ENCODE results near the gene EXOC3L1. TPM values are rescaled to one million over a fixed set of nuclear protein-coding genes. Genes with fewer than 3 reads are reported as not detected.

Gene EXOC3L1
- polyA plus RNA-seq, 10 donors, result 7.6 to 13.9 (median 9.9) TPM

GRCh38 chr16:67183627-67184452, 6.1 kb downstream of the EXOC3L1 start, which contains the start of gene MATCAP1:
MATCAP1 (minus strand) TSS chr16:67183963; CDS start chr16:67180610, 3,353 bp downstream.
- peak; percentile 96 to 99 (median 98) for DNase-seq

DNA sequence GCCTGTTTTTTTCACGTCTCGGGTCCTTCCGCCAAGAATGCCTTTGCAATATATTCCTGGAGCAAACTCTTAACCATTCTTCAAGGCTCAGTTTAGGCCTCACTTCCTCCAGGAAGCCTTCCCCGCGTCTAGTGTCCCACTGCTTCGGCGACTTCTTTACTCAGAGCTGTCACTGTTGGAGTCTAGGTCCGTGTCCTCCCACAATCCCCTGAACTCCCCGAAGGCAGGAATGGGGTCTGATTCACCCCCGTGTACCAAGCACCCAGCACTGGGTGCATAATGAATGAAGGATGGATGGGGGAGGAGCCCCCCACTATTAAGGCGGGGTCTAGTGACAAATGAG, 6.7 kb downstream of the EXOC3L1 start:
- no peak for DNase-seq

DNA sequence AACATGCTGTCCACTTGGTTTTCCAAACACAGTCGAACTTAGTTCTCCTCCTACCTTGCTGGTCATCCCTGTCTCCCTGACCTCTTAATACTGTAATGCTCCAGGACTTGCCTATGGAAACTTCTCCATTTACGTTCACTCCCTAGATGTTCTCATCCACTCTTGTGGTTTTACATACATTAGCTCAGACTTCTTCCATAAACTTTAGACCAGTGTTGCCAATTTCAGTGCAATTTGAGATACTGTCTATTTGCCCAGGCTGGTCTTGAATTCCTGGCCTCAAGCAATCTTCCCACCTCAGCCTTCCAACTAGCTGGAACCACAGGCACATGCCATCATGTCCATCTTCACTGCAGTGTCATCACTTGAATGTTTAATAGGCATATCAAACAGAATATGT, 7.6 kb downstream of the EXOC3L1 start:
- DNase-seq, result no peak

DNA sequence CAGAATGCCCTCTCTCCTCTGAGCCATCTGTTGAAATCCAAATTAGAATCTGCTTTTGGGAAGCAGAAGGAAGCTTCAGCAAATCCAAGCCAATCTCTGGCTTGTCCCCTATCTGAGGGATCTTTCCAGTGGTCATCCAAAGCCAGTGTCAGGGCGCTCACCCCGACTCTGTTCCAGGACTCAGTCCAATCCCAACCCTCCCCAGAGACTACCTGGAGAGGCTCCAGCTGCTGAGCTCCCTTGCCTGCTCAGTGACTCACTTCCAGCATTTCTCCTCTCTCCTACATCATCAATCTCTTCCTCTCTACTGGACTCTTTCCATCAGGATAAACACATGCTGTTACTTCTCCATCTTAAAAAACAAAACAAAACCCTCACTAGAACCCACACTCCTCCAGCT, 8.6 kb downstream of the EXOC3L1 start:
- DNase-seq, result peak in 1 of 3 donors; percentile 35

DNA sequence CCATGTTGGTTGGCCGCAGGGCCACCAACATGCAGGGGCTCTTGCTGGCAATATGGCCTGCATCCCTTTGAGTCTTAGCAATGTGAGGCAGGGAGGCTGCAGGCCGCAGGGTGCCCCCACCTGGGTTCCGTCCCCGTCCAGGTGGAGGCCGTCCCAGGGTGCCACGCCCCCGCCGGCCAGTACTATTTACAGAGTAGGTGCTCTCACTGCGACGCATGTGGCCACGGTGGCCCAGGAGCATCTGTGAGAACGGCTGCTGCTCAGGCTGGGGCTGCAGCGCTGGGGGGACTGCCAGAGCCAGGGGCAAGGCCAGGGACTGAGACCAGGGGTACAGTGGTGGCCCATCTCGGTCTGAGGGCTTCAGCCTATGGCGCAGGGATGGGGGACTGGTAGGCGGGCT, 9.8 kb downstream of the EXOC3L1 start:
- DNase-seq, result no peak

GRCh38 chr16:67179421-67180080, 10.4 kb downstream of the EXOC3L1 start:
- DNase-seq, result no peak

DNA sequence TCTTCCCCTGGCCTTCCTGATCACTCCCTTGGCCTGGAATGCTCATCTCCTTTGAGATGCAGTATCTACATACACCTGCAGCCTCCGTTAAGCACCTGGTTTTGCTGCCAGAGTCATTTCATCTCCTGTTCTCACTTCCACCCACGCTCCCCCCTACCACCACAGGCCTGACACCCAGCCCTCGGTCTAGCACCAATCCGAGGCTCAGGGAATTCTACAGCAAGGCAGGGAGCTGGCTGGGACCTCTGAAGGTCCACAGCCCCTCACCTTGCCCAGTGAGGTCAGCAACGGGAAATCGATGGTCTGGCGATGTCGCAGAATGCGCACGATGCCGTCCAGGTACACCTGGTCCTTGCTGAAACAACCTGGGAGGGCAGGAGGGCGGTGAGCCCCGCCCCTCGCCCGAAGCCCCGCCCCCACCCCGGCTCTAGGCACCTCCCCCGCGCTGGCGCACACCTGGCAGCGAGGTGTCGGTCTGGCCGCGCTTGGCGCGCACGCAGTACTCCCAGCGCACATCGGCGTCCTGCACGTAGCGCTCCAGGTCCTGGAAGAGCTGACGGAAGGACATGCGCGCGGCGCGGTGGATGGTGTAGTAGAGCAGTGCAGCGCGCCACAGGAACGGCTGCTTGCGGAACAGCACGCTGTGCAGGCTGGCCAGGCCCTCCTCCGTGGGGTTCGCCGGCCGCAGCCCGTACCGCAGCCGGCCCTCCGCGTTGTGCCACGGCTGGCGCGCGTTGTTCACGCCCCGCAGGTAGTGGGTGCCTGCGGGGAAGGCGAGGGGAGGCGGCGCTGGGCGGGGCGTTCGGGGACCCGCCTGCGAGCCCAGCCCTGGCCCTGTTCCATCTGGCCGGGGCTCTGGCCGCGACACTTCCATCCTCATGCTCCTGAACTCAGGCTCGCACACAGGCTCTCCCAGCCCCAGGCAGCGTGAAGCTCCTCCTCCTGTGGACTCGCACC, 11.9 kb downstream of the EXOC3L1 start:
- peak in 1 of 3 donors; percentile 88 for DNase-seq

DNA sequence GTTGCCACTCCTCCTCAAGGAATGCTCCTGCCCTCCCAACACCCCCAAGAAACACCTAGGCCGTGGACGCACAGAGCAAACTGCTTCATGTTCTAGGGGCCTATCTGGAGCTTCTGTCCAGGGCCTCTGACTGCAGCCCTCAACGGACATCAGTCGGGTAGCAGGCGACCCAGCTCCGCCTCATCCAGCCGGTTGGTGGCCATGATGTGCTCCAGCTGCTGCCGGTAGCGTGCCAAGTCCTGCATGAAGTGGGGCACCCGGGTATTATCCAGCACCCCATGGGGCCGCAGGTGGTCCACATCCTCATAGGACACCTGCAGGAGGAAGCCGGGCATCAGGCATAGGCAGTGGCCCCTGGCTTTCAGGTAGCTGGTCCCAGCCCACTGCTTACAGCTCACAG, 13.3 kb downstream of the EXOC3L1 start:
- no peak for DNase-seq

GRCh38 chr16:67174706-67175231, 15.2 kb downstream of the EXOC3L1 start:
- DNase-seq, result no peak

DNA sequence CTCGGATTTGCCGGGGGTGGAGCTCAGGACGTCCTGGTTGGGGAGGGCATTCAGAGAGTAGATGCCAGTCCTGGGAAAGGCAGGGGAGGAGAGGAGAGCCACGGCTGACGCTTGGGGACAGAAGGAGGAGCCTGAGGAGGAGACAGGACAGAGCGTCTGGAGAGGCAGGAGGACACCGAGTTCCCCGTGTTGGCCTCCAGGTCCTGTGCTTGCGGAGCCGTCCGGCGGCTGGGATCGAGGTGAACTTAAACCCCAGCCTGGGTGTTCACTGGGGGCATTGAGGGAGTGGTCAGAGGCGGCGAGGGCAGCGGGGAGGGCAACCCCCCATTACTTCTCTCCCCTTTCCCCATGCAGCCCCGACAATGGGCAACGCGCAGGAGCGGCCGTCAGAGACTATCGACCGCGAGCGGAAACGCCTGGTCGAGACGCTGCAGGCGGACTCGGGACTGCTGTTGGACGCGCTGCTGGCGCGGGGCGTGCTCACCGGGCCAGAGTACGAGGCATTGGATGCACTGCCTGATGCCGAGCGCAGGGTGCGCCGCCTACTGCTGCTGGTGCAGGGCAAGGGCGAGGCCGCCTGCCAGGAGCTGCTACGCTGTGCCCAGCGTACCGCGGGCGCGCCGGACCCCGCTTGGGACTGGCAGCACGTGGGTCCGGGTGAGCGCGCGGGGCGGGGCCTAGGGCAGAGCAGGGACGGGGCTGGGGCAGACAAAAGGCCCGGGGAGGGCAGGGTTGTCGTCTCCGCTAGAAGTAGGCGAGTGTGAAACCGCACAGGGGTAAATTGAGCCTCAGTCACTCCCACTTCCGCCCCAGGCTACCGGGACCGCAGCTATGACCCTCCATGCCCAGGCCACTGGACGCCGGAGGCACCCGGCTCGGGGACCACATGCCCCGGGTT, 15.9 kb downstream of the EXOC3L1 start:
- peak in 1 of 3 donors; percentile 84 for DNase-seq

GRCh38 chr16:67173323-67173722, 16.6 kb downstream of the EXOC3L1 start:
- no peak for DNase-seq

DNA sequence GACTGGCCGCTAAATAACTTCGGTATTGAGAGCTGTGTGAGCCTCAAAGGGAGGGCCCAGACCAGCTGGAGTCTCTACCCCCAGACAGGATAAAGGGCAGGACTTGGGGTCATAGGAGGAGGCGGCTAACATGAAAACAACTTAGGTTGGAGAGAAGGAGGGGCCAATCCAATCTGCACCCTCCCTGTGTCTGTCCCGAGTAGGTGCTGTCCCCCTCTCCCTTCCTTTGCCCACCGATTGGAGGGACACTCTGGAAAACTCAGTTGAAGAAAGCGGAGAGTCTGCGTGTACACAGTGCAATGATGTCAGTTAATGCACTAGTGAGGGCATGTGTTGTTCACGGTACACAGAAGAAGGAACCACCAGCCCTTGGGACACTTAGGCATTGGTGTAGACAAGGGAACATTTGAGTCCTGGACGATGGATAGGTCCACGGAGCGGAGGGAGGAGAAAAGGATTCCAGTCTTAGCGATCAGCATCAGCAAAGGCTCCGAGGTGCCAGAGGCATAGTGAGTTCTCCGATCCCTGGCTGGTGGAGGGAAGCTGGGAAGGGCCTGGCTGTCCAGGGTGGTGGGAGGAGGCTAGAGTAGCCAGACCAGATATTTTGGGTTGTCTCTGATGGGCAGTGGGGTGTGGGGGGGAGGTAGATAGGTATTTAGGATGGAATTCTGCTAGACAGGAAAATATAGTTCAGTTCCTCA, 18.8 kb downstream of the EXOC3L1 start:
- peak in 1 of 3 donors; percentile 33 for DNase-seq

GRCh38 chr16:67170168-67170948, 19.6 kb downstream of the EXOC3L1 start, which contains the start of gene NOL3:
NOL3 (plus strand) TSS chr16:67170538.
- peak in 2 of 3 donors; percentile 72 to 73 for DNase-seq

DNA sequence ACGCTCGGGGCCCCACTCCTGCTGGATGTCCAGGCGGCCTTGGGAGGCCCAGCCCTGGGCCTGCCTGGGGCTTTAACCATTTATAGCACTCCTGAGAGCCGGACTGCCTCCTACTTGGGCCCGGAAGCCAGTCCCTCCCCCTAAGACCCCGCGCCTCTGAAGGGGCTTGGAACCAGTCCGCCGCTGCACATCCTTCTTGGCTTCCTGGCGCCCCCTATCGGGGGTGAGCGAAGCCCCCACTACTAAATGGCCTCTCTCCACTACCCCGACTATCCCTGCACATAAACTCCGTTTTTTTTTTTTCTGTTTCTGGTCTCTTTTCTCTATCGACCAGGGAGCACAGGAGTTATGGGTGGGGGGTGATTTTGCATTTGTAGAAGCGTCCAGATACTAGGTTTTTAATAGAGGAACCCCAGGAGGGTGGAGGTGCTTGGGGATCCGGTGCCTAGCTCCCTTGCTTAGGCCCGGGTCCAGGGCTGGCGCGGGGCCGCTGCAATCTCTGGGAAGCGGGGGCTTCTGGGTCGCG, 20.2 kb downstream of the EXOC3L1 start:
- peak in 1 of 3 donors; percentile 48 for DNase-seq

DNA sequence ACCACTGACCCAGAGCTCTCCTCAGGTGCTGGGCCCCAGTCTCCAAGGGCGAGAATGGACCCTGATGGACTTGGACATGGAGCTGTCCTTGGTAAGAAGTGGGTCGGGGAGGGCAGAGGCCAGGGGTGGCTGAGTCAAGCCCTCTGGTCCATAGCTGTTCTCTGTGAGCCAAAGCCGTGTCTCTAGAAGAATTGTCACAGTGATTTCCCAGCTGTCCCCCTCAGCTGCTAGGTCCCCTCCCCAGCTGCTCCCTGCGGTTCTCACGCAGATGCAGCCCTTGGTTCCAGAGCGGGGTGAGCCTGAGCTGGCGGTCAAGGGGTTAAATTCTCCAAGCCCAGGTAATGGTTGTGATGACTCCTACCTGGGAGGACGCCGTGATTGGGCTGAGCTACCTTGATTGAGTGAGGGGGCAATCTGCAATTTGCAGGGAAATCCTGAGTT, 20.9 kb downstream of the EXOC3L1 start:
- DNase-seq, result no peak

DNA sequence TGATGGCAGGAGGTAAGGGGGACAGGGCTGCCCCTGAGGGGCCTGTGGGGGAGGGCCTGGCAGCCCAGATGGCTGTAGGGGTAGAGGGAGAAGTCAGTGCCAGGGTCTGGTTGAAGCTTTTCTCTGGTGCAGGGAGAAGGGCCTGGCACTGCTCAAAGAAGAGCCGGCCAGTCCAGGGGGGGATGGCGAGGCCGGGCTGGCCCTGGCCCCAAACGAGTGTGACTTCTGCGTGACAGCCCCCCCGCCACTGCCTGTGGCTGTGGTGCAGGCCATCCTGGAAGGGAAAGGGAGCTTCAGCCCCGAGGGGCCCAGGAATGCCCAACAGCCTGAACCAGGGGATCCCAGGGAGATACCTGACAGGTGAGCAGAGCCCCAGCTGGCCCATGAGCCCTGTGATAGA, 22.3 kb downstream of the EXOC3L1 start:
- no peak for DNase-seq

DNA sequence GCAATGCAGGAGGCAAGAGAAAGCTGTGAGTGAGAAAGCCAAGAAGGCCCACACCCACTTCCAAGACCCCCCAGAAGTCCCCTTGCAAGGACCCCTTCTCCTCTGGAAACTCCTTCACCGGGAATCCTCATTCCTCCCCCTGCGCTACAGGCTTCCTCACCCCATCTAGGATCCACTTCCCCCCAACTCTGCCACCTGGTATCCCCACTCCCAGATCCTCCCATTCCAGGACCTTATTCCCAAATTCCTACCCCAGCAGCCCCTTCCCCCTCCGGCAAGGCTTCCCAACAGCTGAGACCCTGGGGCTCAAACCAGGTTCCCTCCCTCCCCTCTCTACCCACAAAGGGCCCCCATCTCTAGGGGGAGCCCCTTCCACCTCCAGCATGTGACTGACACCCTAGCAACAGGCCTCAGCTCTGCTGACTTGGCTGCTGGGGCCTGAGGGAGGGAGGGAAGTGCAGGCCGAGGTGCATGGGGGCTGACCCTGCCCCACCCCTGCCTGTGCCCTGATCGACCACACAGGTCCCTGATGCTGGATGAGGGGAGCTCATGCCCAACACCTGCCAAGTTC, 23.3 kb downstream of the EXOC3L1 start:
- no peak for DNase-seq

DNA sequence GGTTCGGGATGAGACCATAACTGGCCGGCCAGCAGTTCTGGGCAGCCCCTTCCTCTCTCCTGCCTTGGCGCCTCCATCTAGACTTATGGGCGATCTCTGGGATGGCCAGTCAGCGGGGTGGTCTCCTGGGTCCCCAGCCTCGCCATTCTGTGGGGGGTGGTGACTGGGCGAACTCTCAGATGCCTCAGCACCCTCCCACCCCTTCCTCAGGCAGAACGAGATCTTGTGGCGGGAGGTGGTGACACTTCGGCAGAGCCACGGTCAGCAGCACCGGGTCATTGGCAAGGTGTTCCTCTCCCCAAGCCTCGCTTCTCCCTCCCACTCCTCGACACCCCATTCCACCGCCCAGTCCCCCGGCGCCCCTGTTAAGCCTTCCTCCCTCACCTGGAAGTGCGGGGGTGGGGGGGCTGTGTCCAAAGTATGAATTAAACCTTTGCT, 23.8 kb downstream of the EXOC3L1 start:
- DNase-seq, result no peak

Measured in muscle of back (tissue), 11 donors.